ENCODE data around the gene TRPT1. TPM values are rescaled to one million over a fixed set of nuclear protein-coding genes. Genes with fewer than 3 reads are reported as not detected.

Gene TRPT1
- total RNA-seq, 1 donor from 2014 or later: 22.2 TPM

DNA sequence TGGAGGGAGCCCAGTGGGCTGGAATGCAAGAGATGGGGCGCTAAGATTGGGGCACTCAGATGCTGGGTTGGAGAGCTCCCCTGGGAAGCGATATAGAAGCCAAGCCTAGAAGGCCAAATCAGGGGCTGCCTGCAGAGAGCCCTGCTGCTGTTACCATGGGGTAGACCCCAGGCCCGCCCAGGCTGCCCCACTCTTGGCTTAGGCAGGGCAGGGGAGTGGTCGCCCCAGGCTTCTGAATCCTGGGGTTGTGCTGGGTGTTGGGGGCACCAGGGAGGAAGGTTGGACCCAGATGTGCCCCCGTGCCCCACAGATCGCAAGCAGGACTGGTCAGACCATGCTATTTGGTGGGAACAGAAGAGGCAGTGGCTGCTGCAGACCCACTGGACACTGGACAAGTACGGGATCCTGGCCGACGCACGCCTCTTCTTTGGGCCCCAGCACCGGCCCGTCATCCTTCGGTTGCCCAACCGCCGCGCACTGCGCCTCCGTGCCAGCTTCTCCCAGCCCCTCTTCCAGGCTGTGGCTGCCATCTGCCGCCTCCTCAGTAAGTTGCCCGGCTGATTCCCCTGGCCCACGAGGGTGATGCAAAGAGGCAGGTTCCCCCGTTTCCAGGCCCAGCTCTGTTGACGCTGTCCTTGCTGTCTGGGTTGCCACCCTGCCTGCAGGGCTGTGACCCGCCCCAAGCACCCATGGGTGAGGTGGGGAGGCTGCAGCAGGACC is 15.5 kb downstream of the TRPT1 start:
- ATAC-seq (no peak), DNase-seq (ENCODE audit: low spot score) (no peak)

DNA sequence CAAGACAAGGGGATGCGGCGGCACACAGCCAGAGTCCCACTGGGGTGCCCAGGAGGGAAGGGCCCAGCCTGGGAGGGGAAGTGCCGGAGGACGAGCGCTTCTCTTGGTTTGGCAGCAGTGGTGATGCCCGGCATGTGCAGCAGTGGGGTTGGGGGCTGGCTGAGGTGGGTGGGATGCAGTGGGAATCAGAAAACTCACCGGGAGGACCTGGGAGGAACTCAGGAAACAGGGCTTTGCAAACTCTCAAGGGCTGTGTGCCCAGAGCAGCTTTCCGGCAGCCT is 16.5 kb downstream of the TRPT1 start:
- DNase-seq (ENCODE audit: low spot score) (no peak), ATAC-seq (no peak)

DNA sequence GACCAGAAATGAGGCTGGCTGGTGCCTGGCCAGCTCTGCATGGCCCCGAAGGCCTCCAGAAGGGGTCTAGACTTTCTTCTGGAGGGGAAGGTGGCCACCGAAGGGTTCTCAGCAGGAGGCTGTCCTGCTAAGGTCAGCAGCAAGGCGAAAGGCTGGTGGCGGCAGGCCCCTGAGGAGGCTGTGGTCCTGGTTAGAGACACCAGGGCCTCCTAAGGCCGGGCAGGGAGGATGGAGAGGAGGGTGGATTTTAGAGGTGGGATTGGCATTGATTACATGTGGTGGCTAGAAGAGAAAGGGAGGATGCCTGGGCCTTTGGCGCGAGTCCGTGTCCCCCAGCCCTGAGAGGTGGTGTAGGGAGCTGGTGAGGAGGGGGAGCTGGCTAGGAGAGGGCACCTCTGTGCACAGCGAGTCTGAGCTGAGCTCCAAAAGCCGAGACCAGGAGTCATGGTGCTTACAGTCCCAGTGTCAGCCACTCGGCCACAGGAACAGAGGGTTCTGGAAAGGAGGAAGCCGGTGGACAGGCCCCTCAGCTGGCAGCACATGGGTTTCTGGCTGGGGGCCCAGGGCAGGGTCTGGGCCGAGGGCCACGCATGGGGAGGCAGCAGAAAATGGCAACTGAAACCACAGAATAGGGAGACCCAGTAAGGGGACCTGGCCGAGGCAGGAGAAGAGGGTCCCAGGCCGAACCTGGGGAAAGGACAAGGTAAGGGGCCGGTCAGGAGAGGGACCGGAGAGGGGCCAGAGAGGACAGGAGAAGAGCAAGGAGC is 17.0 kb downstream of the TRPT1 start:
- no peak for DNase-seq (ENCODE audit: low spot score)
- ATAC-seq: no peak

DNA sequence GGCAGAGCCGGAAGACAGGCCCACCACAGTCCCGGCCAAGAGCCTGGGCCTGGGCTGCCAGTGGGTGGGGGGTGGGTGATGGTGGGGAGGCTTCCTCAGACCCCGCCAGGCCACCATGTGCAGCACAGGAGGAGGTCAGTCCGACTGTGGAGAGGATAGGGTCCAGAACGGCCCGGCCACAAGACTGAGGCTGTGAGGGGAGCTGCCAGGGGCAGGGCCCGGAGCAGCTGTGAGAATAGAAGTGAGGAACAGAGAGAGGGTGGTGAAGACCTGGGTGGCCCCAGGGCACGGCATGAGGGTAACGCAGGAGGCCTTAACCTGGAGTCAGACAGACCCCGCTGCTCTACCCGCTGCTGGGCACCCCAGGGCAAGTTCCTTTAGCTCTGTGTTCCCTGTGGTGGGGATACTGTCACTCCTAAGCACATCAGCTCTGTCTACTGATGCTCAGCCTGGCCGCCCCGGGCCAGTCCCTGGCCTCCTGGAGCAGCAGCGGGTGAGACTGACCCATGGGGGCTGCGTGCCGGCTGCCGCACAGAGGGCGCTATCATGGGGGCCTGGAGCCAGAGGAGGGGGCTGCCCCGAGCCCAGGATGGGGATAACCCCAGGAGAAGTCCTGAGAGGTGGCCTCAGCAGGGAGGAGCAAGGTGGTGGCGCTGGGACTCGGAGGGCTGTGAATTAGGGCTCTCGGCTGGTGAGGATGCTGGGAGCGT is 17.7 kb downstream of the TRPT1 start:
- ATAC-seq: no peak
- no peak for DNase-seq (ENCODE audit: low spot score)

DNA sequence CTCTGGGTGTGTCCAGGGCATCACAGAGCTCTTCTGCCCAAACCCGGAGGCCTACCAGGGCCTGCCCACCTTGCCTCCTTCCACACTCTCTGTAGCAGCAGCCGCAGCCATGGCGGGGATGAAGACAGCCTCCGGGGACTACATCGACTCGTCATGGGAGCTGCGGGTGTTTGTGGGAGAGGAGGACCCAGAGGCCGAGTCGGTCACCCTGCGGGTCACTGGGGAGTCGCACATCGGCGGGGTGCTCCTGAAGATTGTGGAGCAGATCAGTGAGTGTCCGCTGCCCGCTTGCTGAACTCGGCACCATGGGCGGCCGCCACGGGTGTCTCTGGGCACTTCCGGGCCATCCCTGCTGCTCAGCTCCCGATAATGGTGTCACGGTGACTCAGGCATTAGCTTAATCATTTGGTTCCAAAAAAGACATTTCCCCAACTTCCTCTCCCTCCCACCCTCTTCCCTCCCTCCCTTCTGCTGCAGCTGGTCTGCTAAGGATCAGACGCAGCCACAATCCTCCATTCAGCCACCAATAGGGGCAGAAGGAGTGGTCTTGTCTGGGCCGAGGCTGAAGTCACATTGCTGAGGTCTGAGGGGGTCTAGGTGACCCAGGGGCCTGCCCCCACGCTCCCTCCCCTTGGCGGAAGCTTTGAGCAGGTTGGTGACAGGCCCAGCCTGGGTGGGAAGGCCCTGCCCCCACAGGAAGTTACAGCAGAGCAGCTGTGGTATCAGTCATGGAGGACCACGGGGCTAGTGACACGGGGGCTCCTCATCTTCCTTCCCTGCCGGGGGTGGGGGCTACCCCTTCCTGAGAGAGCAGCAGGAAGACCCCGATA is 18.5 kb downstream of the TRPT1 start:
- ATAC-seq (peak; percentile 35), DNase-seq (ENCODE audit: low spot score) (peak; percentile 61)

DNA sequence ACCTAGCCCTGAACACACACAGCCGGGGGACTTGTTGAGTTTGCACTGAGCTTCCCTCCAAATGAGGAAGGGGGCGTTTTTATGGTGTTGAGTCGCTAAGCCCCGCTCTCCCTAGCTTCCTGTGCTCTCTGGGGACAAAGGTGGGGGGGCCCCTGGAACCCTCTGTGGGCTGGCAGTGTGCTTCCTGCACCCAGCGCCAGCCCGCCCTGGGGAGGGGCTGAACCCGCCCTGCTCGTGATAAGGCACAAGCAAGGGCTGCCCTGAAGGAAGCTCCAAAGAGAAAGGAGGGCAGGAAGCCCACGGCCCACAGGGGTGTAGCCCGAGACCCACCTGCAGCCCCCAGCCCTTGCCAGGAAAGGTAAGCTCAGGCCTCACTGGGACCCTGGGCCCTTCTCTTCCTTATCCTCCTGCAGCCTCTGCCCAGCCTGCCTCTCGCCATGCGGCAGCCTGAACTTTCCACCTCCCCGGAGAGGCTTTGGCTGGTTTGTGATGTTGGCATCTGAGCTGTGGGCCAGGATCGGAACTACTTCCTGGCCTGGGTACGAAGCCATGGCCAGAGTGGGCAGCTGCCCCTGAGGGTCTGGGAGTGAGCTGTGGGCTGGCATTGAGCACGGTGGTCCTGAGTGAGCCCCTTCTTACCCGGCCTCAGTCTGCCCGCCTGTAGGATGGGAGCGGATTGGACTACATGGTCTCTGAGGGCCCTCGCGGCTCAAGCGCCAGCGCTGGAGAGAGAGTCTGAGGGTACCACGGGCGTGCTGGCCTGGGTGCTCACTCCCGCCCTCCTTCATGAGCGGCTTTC is 19.3 kb downstream of the TRPT1 start, which contains the start of gene FERMT3:
Gene FERMT3 (plus strand): TSS at position 265 of the 799 bp plus-strand sequence. CDS start 644 bp downstream, outside the sequence.
- DNase-seq (ENCODE audit: low spot score) (peak; percentile 57), ATAC-seq (peak; percentile 42)

DNA sequence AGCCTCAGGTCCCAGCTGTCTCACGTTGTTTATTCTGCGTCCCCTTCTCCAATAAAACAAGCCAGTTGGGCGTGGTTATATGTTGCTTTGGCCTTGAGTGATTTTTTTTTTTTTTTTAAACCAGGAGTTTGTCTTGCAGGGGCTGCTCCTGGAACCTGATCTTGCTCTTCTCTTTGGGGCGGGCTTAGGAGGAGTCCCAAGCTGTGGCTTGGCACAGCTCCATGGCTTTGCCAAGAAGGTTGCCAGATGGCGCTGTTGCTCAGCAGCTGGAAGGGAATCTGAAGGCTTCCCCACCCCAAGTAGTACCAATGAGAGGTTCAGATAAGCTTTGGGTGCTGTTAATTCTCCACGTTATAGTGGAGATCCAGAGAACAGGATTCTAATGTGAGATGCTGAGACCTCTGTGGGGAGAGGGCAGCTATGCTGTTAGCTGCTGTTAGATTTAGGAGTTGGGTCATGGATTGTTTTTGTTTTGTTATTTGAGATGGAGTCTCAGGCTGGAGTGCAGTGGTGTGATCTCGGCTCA is 21.5 kb downstream of the TRPT1 start:
- ATAC-seq (peak; percentile 74), DNase-seq (ENCODE audit: low spot score) (peak; percentile 80)

DNA sequence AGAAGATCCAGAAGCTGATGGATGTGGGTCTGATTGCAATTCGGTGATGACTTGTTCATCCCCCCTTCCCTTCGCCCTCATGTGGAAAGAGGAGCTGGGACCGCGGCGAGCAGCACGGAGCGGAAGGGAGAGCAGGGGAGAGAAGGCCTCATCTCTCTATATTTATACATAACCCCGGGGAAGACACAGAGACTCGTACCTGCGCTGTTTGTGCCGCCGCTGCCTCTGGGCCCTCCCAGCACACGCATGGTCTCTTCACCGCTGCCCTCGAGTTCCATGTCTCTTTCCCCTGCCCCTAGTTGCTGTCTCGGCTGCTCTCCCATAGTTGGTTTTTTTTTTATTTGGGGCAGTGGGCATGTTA is 21.9 kb downstream of the TRPT1 start:
- DNase-seq (ENCODE audit: low spot score): no peak
- no peak for ATAC-seq

DNA sequence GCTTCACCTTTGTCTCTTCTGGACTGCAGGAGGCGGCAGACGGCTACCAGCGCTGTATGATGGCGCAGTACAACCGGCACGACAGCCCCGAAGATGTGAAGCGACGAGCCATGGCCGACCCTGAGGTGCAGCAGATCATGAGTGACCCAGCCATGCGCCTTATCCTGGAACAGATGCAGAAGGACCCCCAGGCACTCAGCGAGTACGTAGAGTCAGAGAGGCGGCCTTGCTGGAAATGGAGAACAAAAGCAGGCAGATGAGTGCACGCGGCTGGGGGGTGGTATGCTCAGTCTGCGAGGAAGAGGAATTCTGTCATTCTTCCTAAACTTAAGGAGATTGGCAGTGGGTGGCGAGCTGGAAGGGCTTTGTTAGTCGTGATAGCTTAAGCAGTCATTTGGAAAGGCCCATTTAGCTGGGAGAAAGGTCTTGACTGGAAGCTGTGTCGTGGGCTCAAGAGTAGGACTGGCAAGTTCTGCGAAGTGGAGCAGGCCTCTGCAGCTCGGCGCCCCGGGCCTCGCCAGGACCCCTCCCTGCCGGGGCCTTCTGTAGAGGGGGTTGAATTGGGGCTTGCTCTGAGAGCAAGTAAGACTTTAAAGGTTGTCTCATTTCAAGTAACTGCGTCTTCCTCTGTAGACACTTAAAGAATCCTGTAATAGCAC is 22.4 kb downstream of the TRPT1 start:
- ATAC-seq (no peak), DNase-seq (ENCODE audit: low spot score) (no peak)

DNA sequence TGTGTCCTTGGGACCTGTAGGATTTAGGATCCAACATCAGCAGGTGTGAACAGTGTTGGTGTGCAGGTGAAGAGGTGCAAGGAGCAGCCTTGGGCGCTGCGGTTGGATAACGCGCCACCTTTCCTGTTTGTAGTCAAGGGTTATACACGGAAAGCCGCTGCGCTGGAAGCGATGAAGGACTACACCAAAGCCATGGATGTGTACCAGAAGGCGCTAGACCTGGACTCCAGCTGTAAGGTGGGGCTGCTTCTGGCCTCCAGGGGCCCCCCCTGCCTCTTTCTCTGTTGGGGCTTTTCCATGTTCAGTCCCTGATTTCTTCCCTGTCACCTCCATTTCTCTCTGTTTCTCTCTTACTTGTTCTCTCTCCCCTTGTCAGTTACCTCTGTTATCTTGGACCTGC is 23.0 kb downstream of the TRPT1 start:
- DNase-seq (ENCODE audit: low spot score) (no peak), ATAC-seq (no peak)

DNA sequence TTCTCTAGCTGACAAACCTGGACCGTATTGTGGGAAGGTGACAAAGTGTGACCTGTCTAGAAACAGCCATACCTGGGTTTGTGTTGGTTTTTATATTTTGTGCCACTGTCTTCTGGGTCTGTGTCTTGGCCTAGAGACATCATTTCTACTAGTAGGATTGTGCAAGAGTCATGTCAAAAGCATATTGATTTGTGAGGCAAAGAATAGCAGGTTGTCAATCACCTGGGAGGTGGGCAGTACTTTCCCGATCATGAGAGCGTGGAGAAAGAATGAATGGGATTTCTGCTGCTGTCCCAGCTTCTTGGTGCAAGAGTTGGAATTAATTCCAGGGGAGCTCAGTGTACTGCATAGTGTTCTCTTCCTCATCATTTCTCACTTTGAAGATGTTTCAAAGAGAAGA is 24.4 kb downstream of the TRPT1 start:
- ATAC-seq (peak; percentile 44), DNase-seq (ENCODE audit: low spot score) (no peak)

DNA sequence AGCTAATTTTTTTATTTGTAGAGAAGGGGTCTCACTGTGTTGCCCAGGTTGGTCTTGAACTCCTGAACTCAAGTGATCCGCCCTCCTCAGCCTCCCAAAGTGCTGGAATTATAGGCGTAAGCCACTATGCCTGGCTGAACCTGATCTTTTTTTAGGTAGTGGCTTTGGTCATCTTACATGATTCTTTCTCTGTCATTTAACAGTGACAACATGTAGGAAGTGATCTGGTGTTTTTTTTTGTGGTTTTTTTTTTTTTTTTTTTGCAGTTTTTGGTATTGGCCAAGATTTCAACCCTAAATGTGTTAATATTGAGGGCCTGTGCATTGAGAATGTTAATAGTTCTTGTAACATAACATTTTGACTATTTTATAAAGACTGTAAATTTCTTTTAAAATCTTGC is 27.5 kb downstream of the TRPT1 start:
- DNase-seq (ENCODE audit: low spot score) (no peak), ATAC-seq (no peak)

DNA sequence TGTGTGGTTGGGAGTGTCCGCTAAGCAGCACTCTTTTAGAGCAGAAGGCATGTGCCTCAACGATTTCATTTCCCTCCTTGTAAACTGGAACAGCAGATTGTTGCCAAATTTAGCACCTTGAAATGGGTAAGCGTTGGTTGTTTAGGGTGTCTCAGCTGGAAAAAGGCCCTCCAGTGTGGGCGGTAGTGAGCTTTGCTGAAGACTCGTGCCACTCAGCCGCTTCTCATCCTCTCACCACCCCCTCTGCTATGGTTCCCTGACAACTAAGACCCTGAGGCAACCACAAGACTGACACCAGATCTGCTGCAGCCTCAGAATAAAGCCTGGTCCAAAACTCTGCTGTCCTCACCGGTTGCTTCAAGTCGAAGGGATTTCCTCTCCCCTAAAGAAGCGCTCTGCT is 29.4 kb downstream of the TRPT1 start:
- no peak for ATAC-seq
- no peak for DNase-seq (ENCODE audit: low spot score)

DNA sequence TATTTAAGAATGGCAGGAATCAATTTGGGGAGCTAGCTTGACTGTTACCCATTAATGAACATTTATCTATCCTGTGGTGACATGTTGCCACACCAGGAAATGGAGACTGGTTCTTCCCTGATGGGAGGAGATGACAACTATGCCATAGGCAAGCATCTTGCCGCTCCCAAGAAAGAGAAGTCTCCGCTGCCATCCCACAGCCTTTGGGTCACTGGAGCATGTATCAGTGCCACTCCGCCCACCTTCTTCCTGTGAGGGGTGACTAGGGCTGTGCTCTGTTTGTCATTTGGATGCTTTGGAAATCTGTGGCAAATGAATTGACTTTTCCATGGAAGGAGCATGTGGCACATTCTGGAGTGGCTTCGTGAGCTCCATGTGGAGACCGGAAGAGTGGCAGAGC is 33.6 kb downstream of the TRPT1 start:
- no peak for ATAC-seq
- DNase-seq (ENCODE audit: low spot score): no peak

DNA sequence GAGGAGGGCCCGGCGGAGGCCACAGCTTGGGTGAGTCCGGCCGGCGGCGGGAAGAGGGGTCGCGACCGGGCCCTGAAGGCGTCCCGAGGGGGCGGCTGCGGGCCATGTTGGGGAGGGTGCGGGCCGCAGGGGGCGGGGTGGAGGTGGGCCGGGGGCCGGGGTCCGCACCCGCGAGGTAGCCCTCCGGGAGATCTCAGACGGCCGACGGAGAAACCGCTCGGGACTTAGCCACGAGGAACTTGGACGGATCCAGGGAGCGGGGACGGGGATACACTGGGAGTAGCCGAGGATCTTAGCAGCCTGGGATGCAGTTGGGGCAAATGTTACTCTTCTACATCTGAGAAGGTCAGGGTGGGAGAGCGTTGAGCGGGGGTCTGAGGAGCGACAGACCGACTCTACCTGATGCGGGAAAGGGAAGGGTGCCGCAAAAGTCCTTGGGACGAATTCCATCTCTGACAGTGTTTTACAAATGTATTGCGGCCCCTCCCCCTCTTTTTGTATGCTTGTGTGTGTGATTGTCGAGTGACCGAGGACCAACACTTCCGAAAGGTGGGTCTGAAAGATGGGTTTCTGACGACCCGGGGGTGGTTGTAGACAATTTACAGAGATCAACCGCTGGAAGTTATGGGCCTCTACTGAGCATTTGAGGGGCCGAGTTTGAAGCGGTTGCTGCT is 39.4 kb downstream of the TRPT1 start:
- ATAC-seq (no peak), DNase-seq (ENCODE audit: low spot score) (no peak)

DNA sequence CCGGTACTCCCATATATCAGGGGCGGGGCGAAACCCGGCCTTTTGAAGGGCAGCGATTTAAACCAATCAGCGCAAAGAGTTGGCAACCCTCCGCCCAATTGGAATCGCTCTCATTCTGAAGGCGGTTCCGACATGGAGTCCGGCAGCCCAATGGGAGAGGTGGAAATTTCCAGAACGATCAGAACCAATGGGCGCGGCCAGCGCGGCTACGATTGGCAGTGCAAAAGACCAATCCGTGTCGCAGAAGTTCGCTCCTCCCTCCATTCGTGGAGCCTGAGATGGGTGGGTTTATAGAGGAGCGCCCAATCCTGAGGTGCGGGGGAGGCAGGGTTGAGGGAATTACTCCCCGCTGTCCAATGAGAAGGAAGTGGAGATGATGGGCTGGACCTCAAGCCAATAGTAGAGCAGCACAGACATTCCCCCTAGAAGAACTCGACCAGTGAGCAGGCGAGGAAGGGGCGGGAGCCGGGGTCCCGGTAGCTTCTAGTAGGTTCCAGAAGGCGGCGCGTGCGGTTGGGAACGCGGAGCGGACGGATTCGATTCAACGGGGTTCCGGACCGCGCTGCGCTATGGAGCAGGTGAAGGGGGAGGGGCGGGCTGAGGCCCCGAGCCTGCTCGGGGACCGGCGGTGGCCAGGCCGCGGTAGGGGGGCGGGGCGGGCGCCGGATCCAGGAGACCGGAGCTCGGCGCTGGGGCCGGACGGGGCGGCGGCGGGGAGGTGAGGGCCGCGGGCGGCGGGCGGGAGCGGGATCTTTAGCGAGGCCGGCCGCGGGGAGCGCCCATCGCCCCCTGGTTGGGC is 40.1 kb downstream of the TRPT1 start, which contains the start of gene STIP1:
Gene STIP1 (plus strand): TSS at position 479 of the 799 bp plus-strand sequence. CDS start 91 bp downstream, at position 570.
- DNase-seq (ENCODE audit: low spot score) (peak; percentile 99), ATAC-seq (peak; percentile 84)

DNA sequence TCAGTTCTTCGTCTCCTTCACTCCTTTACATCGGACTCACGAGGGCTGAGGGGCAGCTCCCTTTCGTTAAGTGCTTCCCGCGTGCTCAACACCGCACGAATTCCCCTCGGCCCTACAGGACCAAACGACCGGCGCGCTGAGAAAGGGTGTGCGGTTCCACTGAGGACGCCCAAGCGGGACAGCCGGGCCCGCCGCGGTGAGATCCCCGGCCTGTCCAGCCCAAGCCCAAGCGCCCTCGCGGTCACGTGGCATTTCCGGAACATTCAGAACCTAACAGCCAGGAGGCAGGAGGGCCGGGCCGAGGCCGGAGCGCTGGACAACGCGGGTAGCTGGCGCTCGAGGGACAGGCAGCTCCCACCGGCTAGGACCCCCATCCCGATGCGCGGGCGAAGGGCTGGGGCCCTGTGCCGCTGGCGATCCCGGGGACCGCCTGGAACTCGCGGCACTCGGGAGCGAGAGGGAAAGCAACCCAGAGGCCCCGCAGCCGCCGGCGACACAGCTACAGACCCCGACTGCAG is 40.8 kb downstream of the TRPT1 start:
- peak; percentile 88 for DNase-seq (ENCODE audit: low spot score)
- ATAC-seq: peak; percentile 63

DNA sequence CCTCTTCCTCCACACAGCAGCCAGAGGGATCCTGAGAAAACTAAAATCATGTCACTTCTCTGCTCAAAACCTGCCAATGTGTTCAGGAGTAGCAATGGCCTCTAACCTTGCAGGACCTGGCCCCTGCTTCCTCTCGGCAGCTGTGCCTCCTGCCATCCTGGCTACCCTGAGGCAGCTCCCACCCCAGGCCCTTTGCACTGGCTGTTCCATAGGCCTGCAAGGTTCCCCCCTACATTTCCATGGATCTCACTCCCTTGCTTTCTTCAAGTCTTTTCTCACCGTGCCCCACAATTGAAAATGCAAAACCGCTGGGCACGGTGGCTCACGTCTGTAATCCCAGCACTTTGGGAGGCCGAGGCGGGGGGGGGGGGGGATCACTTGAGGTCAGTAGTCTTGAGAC is 42.1 kb downstream of the TRPT1 start:
- DNase-seq (ENCODE audit: low spot score) (no peak), ATAC-seq (no peak)

Data from left lobe of liver (tissue), 2 donors.